ENCODE results near the gene MAIP1. TPM values are rescaled to one million over a fixed set of nuclear protein-coding genes. Genes with fewer than 3 reads are reported as not detected.

Gene MAIP1
- total and polyA plus RNA-seq, 2 donors (not counting 3 experiments of a cell fraction or from before 2014, with no cell fraction given), result 12.0 to 17.7 TPM

DNA sequence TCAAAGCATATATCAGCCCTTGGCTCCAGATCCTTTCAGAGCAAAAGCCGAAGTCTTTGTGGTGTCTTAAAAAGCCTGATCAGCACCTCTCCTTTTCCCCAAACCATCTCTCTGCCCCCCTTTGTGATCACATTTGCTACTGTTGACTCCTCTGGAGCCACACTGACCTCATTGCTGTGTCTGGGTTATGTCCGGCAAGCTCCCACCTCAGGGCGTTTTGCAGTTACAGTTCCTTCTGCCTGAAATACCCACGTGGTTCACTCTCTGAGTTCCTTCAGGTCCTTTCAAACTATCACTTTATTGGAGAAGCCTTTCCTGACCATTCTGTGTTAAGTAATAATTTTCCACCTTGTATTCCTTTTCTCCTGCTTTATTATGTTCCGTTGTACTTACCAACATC, 32.5 kb upstream of the MAIP1 start:
- POLR2A ChIA-PET, result no interaction called here
- Histone ChIP-seq H2AFZ (ENCODE audit: low read depth, low read length) (no peak overlapping the region), H3K4me1 (ENCODE audit: control insufficient read depth, extremely low read depth, insufficient read depth, low read length) (no peaks in the 10 kb centered on the region), H3K27ac (ENCODE audit: insufficient read depth, low read depth, low read length) (no peak overlapping the region), H3K9ac (replicated peaks; ENCODE audit: extremely low read depth, insufficient read depth, low read length) (no peak overlapping the region), H3K9me1 (replicated peaks; ENCODE audit: control insufficient read depth, extremely low read depth, insufficient read depth, low read length) (no peaks in the 10 kb centered on the region), H3K4me3 (replicated peaks in 1 of 3; ENCODE audit: insufficient read depth in 1 of 3, low read depth in 1 of 3, low read length in 3 of 3) (no peak overlapping the region), H3K36me3 (ENCODE audit: control insufficient read depth in 2 of 2, extremely low read depth in 1 of 2, insufficient read depth in 2 of 2, low read length in 2 of 2) (peaks cover 2 to 4% of the 10 kb centered on the region in 2 experiments), H3K79me2 (ENCODE audit: control insufficient read depth, insufficient read depth, low read length) (peaks cover 73% of the 10 kb centered on the region), H3K27me3 (ENCODE audit: control insufficient read depth in 2 of 2, insufficient read depth in 2 of 2, low read length in 2 of 2) (no peaks in the 10 kb centered on the region), H3K9me3 (replicated peaks; ENCODE audit: control insufficient read depth, insufficient read depth, low read length) (no peaks in the 10 kb centered on the region), H4K20me1 (replicated peaks; ENCODE audit: control insufficient read depth, extremely low read depth, insufficient read depth, low read length) (no peaks in the 10 kb centered on the region), H3K4me2 (ENCODE audit: insufficient read depth, low read length) (no peak overlapping the region)
- CTCF ChIA-PET, result interaction anchor here (1.3 kb wide), 1 partner anchor 17 kb away, joined by 5 read pairs; no protein-coding TSS in a partner anchor
- BruUV-seq (replicated peaks), result no TSS peak
- no peak for FAIRE-seq
- intact Hi-C loops (cut with micrococcal nuclease), result loop anchor here (1.0 kb wide), 1 partner anchor 9 kb away; no protein-coding TSS in a partner anchor
- dilution Hi-C loops (cut with MboI; ENCODE audit: extremely low pct_ligation_motif_present, low sequenced_read_pairs), result no loop called here
- no peak for DNase-seq (ENCODE audit: low read depth, low spot score)
- no peak for TF ChIP-seq MAX (IDR thresholded peaks at IDR 0.05; ENCODE audit: insufficient read depth, insufficient read length)
- no peak for TF ChIP-seq POLR2AphosphoS5 (IDR thresholded peaks at IDR 0.05; ENCODE audit: insufficient read depth, low read depth, low read length)
- TF ChIP-seq, protein P1, sequence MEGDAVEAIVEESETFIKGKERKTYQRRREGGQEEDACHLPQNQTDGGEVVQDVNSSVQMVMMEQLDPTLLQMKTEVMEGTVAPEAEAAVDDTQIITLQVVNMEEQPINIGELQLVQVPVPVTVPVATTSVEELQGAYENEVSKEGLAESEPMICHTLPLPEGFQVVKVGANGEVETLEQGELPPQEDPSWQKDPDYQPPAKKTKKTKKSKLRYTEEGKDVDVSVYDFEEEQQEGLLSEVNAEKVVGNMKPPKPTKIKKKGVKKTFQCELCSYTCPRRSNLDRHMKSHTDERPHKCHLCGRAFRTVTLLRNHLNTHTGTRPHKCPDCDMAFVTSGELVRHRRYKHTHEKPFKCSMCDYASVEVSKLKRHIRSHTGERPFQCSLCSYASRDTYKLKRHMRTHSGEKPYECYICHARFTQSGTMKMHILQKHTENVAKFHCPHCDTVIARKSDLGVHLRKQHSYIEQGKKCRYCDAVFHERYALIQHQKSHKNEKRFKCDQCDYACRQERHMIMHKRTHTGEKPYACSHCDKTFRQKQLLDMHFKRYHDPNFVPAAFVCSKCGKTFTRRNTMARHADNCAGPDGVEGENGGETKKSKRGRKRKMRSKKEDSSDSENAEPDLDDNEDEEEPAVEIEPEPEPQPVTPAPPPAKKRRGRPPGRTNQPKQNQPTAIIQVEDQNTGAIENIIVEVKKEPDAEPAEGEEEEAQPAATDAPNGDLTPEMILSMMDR (IDR thresholded peaks at IDR 0.05; ENCODE audit: extremely low read depth in 1 of 2, insufficient read depth in 1 of 2, low read depth in 1 of 2, low read length in 2 of 2), result no peak
- no peak for TF ChIP-seq GATA2 (IDR thresholded peaks at IDR 0.05; ENCODE audit: insufficient read depth, insufficient read length, low read depth, low read length)
- TF ChIP-seq EZH2 (IDR thresholded peaks at IDR 0.05; ENCODE audit: borderline replicate concordance, low read depth, low read length, severe bottlenecking), result no peak
- no peak for TF ChIP-seq MYC (IDR thresholded peaks at IDR 0.05; ENCODE audit: low read depth, low read length)
- TF ChIP-seq JUN (IDR thresholded peaks at IDR 0.05; ENCODE audit: borderline replicate concordance, insufficient read depth, insufficient read length, low read depth), result no peak
- TF ChIP-seq FOS (IDR thresholded peaks at IDR 0.05; ENCODE audit: borderline replicate concordance, insufficient read depth, low read length), result no peak

Data from endothelial cell of umbilical vein (primary cell).